Right lobe of liver (tissue), 6 donors: ENCODE measurements around the gene MYRIP. TPM values are rescaled to one million over a fixed set of nuclear protein-coding genes. Genes with fewer than 3 reads are reported as not detected.

Source experiments
- ATAC-seq, 4 donors: fragments of 200-7000 bp; cut with Tn5 transposase; one replicate each; pipeline ENCODE4 v1.9.1; 2020; ENCODE audit warnings: mild to moderate bottlenecking in 4 of 4, moderate library complexity in 4 of 4
- DNase-seq, 3 donors: peaks; one replicate each; pipeline ENCODE4 v3.0.0-alpha.2; 2020
- H3K27ac ChIP-seq, 3 donors: fragments of 200-600 bp; one replicate each; pipeline ENCODE4 v1.8.0; 2022
- H3K27me3 ChIP-seq, 2 donors: fragments of 200-600 bp; one replicate each; pipeline ENCODE4 v1.8.0; 2022
- H3K36me3 ChIP-seq, 4 donors: fragments of 200-600 bp; sonication (generic) in 1 of 4; one replicate each; pipeline versions ENCODE4 v1.5.1 to v1.8.0; 2017 to 2022; ENCODE audit warnings: control low read depth in 1 of 4
- H3K4me1 ChIP-seq, 4 donors: fragments of 200-600 bp; sonication (generic) in 1 of 4; one replicate each; pipeline versions ENCODE4 v1.5.1 to v1.8.0; 2017 to 2022; ENCODE audit warnings: control low read depth in 1 of 4
- H3K4me3 ChIP-seq, 3 donors: fragments of 200-600 bp; one replicate each; pipeline ENCODE4 v1.8.0; 2022
- H3K9me3 ChIP-seq, 4 donors: fragments of 200-600 bp; sonication (generic) in 1 of 4; one replicate each; pipeline versions ENCODE4 v1.5.1 to v1.8.0; 2017 to 2022; ENCODE audit warnings: control low read depth in 1 of 4
- POLR2A ChIP-seq: fragments of 450-650 bp; IDR thresholded peaks from one replicate; pipeline ENCODE4 v1.6.1; 2017; ENCODE audit warnings: antibody characterized with exemption, mild to moderate bottlenecking
- WGBS: methylation state at CpG from one replicate; pipeline ENCODE4 v1.1.6; 2018; ENCODE audit warnings: low coverage, low lambda C conversion rate; ENCODE audit not compliant: insufficient coverage; ENCODE audit errors: missing lambda C conversion rate; 5-methylcytosine and 5-hydroxymethylcytosine counted together
- intact Hi-C, 2 donors: fragments of 100-400 bp; cut with DNase I; formaldehyde crosslinking; loops; one replicate each; pipeline versions ENCODE4 v1.11.2 to v1.14.1; 2022
- total RNA-seq, 6 experiments: library from RNA; depleted of rRNA in 2 of 6; stranded (reverse); fragments of >200 nt in 2 of 6; fragmentation: NEBNext Ultra II Directional in 3 of 6; extraction: Animal tissue kit (Norgen Biotek cat#: 25700) in 3 of 6; gene quantifications; one replicate each; pipeline versions ENCODE4 v1.1.0 to v1.2.4, GENCODE V29; 2016 to 2023
- TF ChIP-seq, protein P1 (sequence below), 4 donors: fragments of 200-600 bp in 3 of 4; fragments of 450-650 bp in 1 of 4; IDR thresholded peaks; one replicate each; pipeline versions ENCODE4 v1.5.1 to v1.8.0; 2016 to 2022; ENCODE audit warnings: antibody characterized with exemption in 4 of 4, mild to moderate bottlenecking in 2 of 4
- donor health status: DM: no; HTN: yes; CAD: no.
- donor health status: DM: no; HTN: no; CAD: no.
- donor health status: DM: no; HTN: no; CAD: no.
- donor health status: DM: no; HTN: yes; CAD: no.
- donor health status: DM: no; HTN: yes; CAD: no.

The MYRIP gene
- total RNA-seq, 6 experiments from 2014 or later = 14.3 to 23.2 (median 19.0) TPM

DNA sequence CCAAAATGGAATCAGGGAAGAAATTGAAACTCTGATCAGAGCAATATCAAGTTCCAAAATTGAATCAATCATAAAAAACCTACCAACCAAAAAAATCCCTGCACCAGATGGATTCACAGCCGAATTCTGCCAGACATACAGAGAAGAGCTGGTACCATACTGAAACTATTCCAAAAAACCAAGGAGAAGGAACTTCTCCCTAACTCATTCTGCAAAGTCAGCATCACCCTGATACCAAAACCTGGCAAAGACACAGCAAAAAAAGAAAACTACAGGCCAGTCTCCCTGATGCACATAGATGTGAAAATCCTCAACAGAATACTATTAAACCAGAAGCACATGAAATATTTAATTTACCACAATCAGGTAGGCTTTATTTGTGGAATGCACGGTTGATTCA is 118.1 kb downstream of the MYRIP start:
- no peak for TF ChIP-seq POLR2A
- TF ChIP-seq, protein P1, sequence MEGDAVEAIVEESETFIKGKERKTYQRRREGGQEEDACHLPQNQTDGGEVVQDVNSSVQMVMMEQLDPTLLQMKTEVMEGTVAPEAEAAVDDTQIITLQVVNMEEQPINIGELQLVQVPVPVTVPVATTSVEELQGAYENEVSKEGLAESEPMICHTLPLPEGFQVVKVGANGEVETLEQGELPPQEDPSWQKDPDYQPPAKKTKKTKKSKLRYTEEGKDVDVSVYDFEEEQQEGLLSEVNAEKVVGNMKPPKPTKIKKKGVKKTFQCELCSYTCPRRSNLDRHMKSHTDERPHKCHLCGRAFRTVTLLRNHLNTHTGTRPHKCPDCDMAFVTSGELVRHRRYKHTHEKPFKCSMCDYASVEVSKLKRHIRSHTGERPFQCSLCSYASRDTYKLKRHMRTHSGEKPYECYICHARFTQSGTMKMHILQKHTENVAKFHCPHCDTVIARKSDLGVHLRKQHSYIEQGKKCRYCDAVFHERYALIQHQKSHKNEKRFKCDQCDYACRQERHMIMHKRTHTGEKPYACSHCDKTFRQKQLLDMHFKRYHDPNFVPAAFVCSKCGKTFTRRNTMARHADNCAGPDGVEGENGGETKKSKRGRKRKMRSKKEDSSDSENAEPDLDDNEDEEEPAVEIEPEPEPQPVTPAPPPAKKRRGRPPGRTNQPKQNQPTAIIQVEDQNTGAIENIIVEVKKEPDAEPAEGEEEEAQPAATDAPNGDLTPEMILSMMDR (IDR thresholded peaks at IDR 0.05) = no peak
- 70% methylated on average over 2 of the region's 2 CpGs for WGBS

GRCh38 chr3:39933986-39934693 is 124.7 kb downstream of the MYRIP start:
- Histone ChIP-seq H3K4me3 (no peak overlapping the region), H3K4me1 (peaks cover 0 to 15% (median 3%) of the 10 kb centered on the region in 4 donors), H3K27me3 (no peaks in the 10 kb centered on the region), H3K27ac (no peak overlapping the region), H3K9me3 (no peaks in the 10 kb centered on the region), H3K36me3 (no peaks in the 10 kb centered on the region)
- intact Hi-C loops = no loop called here
- no peak for TF ChIP-seq POLR2A
- TF ChIP-seq, protein P1 (IDR thresholded peaks at IDR 0.05) = no peak
- DNase-seq (no peak), ATAC-seq (peak in 3 of 4 donors; percentile 18 to 34 (median 21))
- 31% methylated on average over 1 of the region's 1 CpG for WGBS

More for the DNA sequence above, 118.1 kb downstream of the MYRIP start:
- Histone ChIP-seq H3K9me3 (no peaks in the 10 kb centered on the region), H3K4me3 (no peak overlapping the region), H3K27me3 (no peaks in the 10 kb centered on the region), H3K36me3 (no peaks in the 10 kb centered on the region), H3K27ac (no peak overlapping the region), H3K4me1 (no peaks in the 10 kb centered on the region)
- intact Hi-C loops = no loop called here
- DNase-seq (no peak), ATAC-seq (no peak)

GRCh38 chr3:39934696-39935095 is 125.3 kb downstream of the MYRIP start:
- intact Hi-C loops = no loop called here
- Histone ChIP-seq H3K27me3 (no peaks in the 10 kb centered on the region), H3K27ac (no peak overlapping the region), H3K36me3 (no peaks in the 10 kb centered on the region), H3K4me1 (peaks cover 0 to 15% (median 3%) of the 10 kb centered on the region in 4 donors), H3K4me3 (no peak overlapping the region), H3K9me3 (no peaks in the 10 kb centered on the region)
- 68% methylated on average over 5 of the region's 5 CpGs for WGBS
- ATAC-seq = no peak
- TF ChIP-seq POLR2A = no peak
- TF ChIP-seq, protein P1 (IDR thresholded peaks at IDR 0.05) = no peak
- DNase-seq = no peak

DNA sequence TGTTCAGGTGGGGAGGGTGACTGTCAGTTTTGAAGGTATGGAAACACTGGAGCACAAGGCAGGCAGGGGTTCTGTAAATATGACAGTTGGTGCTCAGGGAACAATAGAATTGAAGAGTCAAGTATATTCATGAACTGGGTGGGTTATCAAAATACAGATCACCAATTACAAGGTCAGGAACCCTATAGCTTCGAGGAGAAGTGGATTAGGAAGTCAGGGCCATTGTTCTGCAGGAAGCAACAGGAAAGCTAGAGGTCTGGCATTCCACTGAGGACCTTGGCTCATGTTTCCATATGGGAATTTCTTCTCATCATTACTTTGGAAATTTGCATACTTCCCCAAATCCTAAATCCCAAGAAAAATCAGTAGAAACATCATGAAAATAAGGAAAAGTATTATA is 125.9 kb downstream of the MYRIP start:
- H3K4me3 ChIP-seq = no peak overlapping the region
- H3K36me3 ChIP-seq = no peaks in the 10 kb centered on the region
- H3K27ac ChIP-seq = no peak overlapping the region
- DNase-seq (no peak), ATAC-seq (no peak)
- TF ChIP-seq, protein P1 (IDR thresholded peaks at IDR 0.05) = no peak
- no peak for TF ChIP-seq POLR2A
- H3K4me1 ChIP-seq = peaks cover 0 to 15% (median 3%) of the 10 kb centered on the region in 4 donors
- no peaks in the 10 kb centered on the region for H3K27me3 ChIP-seq
- WGBS = 100% methylated on average over 1 of the region's 1 CpG
- intact Hi-C loops = no loop called here
- no peaks in the 10 kb centered on the region for H3K9me3 ChIP-seq
